Heart right ventricle (tissue), 16 donors: Measurements from ENCODE around the gene PCMTD2. TPM values are rescaled to one million over a fixed set of nuclear protein-coding genes. Genes with fewer than 3 reads are reported as not detected.

ENCODE experiments used
- ATAC-seq, 8 donors: fragments of 200-7000 bp; cut with Tn5 transposase; one replicate each; pipeline ENCODE4 v1.9.1; 2020; ENCODE audit warnings: mild to moderate bottlenecking in 8 of 8, moderate library complexity in 8 of 8, moderate number of reproducible peaks in 1 of 8
- DNase-seq, 2 donors: peaks; one replicate each; pipeline ENCODE4 v3.0.0-alpha.2; 2020
- H3K27ac ChIP-seq, 10 donors: fragments of 200-600 bp; sonication (generic) in 2 of 10; one replicate each; pipeline versions ENCODE4 v1.5.0 to v1.8.0; 2020 to 2022; ENCODE audit warnings: mild to moderate bottlenecking in 3 of 10
- H3K27me3 ChIP-seq, 7 donors: fragments of 200-600 bp; one replicate each; pipeline ENCODE4 v1.8.0; 2021 to 2022; ENCODE audit warnings: mild to moderate bottlenecking in 2 of 7
- H3K36me3 ChIP-seq, 9 donors: fragments of 200-600 bp; sonication (generic) in 1 of 9; one replicate each; pipeline versions ENCODE4 v1.5.0 to v1.8.0; 2020 to 2022; ENCODE audit warnings: mild to moderate bottlenecking in 2 of 9
- H3K4me1 ChIP-seq, 9 donors: fragments of 200-600 bp; sonication (generic) in 1 of 9; one replicate each; pipeline versions ENCODE4 v1.5.0 to v1.8.0; 2020 to 2022; ENCODE audit warnings: mild to moderate bottlenecking in 4 of 9
- H3K4me3 ChIP-seq, 10 donors: fragments of 200-600 bp; sonication (generic) in 2 of 10; one replicate each; pipeline versions ENCODE4 v1.5.0 to v1.8.0; 2020 to 2022; ENCODE audit warnings: mild to moderate bottlenecking in 7 of 10, moderate library complexity in 2 of 10
- H3K9me3 ChIP-seq, 11 donors: fragments of 200-600 bp in 10 of 11; sonication (generic) in 2 of 11; one replicate each; pipeline versions ENCODE4 v1.5.0 to v1.8.0; 2013 to 2022; ENCODE audit warnings: mild to moderate bottlenecking in 2 of 11, control low read depth in 1 of 11, moderate library complexity in 1 of 11
- WGBS, 2 donors: extraction: QIAGEN DNeasy Blood & Tissue Kit; methylation state at CpG; one replicate each; pipeline ENCODE4 v1.1.7; 2013; ENCODE audit warnings: inconsistent platforms in 1 of 2; 5-methylcytosine and 5-hydroxymethylcytosine counted together
- intact Hi-C, 10 donors: fragments of 100-400 bp; cut with DNase I; formaldehyde crosslinking; loops; one replicate each; pipeline versions ENCODE4 v1.11.1 to v1.14.2; 2022
- polyA plus RNA-seq, 2 donors: library from polyadenylated mRNA; stranded (reverse); fragments of 200-250 nt; gene quantifications; one replicate each; pipeline ENCODE4 v1.2.3, GENCODE V29; 2013
- total RNA-seq, 10 donors: library from RNA; stranded (reverse); fragmentation: NEBNext Ultra II Directional in 3 of 10; extraction: Animal tissue kit (Norgen Biotek cat#: 25700) in 3 of 10; gene quantifications; one replicate each; pipeline versions ENCODE4 v1.2.1 to v1.2.4, GENCODE V29; 2021 to 2023
- TF ChIP-seq, protein P1 (sequence below), 9 donors: fragments of 200-600 bp; sonication (generic) in 2 of 9; IDR thresholded peaks; one replicate each; pipeline versions ENCODE4 v1.5.0 to v1.8.0; 2021 to 2022; ENCODE audit warnings: antibody characterized with exemption in 9 of 9, mild to moderate bottlenecking in 5 of 9, moderate library complexity in 1 of 9
- donor health status: Arrhythmogenic right ventricular cardiomyopathy.
- donor health status: ischemic (EF 13 %, LVEDD 7.1; RV severe dilation, severe dysfunction).
- donor health status: healthy with polysubstance abuse.
- donor health status: DM: no; HTN: yes; CAD: no.
- donor health status: DM: no; HTN: no; CAD: no.
- donor health status: ischemic (EF 25% LVEDD 6.9; RV normal size, moderate dysfunction).
- donor health status: ischemic (EF 25% LVEDD 5.7; RV mildly dilated, moderate dysfunction).
- donor health status: healthy.
- donor health status: DM: yes; HTN: yes; CAD: no.
- donor health status: Ischemic cardiomyopathy.
- donor health status: ischemic (EF 35%, LVEDD 5.7; RV mildly dilated, moderate dysfunction).
- donor health status: nonischemic (EF 11% LVEDD 7.7; RV severe dilation, severe dysfunction).
- donor health status: DM: yes; HTN: yes; CAD: no.
- donor health status: PGD.
- donor health status: ischemic (EF 29% LVEDD 5.4; RV normal size, mild dysfunction).
- donor health status: nonischemic (EF 23%, LVEDD 6.1; RV moderate dilation, normal function).

Gene PCMTD2
- total and polyA plus RNA-seq, 12 donors, result 11.7 to 83.5 (median 67.9) TPM

- WGBS, 2 donors, result 42 to 55% methylated on average over 11 of the region's 11 CpGs
- no peak overlapping the region for H3K4me3 ChIP-seq
- TF ChIP-seq, protein P1, sequence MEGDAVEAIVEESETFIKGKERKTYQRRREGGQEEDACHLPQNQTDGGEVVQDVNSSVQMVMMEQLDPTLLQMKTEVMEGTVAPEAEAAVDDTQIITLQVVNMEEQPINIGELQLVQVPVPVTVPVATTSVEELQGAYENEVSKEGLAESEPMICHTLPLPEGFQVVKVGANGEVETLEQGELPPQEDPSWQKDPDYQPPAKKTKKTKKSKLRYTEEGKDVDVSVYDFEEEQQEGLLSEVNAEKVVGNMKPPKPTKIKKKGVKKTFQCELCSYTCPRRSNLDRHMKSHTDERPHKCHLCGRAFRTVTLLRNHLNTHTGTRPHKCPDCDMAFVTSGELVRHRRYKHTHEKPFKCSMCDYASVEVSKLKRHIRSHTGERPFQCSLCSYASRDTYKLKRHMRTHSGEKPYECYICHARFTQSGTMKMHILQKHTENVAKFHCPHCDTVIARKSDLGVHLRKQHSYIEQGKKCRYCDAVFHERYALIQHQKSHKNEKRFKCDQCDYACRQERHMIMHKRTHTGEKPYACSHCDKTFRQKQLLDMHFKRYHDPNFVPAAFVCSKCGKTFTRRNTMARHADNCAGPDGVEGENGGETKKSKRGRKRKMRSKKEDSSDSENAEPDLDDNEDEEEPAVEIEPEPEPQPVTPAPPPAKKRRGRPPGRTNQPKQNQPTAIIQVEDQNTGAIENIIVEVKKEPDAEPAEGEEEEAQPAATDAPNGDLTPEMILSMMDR (IDR thresholded peaks at IDR 0.05), result no peak
- H3K36me3 ChIP-seq, result no peaks in the 10 kb centered on the region
- peaks cover 0 to 18% (median 5%) of the 10 kb centered on the region in 9 donors for H3K4me1 ChIP-seq
- H3K9me3 ChIP-seq, result no peaks in the 10 kb centered on the region
- H3K27ac ChIP-seq, result no peak overlapping the region
- no peak for DNase-seq
- no peaks in the 10 kb centered on the region for H3K27me3 ChIP-seq
- ATAC-seq, result peak in 3 of 8 donors; percentile 6 to 52 (median 25)
- intact Hi-C loops, result no loop called here
These were observed 17.3 kb upstream of the PCMTD2 start for GRCh38 chr20:64238115-64238825.

DNA sequence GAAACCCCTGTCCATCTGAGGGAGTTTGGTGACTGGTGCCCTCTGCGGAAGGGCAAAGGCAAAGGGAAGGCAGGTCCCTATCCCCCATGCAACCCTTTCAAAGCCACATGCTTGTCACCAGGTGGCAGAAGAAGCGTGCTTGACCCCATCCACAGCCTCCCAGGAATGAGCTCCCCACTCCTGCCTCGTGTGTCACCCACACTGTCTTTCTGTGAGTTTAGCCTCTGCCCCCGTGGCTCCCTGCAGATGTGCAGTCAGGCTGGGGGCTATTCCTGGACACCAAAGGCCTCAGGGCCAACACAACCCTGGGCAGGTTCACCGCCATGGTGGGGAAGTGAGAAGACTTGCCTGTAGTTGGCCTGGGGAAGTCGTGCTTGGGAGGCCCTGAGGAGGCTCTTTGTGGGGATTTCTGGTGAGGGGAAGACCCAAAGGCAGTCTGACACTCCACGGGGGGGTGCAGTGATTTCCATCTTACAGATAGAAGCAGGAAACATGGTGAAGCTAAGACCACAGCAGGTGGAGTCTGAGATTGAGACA lies 16.6 kb upstream of the PCMTD2 start:
- no peak overlapping the region for H3K27ac ChIP-seq
- DNase-seq, result no peak

DNA sequence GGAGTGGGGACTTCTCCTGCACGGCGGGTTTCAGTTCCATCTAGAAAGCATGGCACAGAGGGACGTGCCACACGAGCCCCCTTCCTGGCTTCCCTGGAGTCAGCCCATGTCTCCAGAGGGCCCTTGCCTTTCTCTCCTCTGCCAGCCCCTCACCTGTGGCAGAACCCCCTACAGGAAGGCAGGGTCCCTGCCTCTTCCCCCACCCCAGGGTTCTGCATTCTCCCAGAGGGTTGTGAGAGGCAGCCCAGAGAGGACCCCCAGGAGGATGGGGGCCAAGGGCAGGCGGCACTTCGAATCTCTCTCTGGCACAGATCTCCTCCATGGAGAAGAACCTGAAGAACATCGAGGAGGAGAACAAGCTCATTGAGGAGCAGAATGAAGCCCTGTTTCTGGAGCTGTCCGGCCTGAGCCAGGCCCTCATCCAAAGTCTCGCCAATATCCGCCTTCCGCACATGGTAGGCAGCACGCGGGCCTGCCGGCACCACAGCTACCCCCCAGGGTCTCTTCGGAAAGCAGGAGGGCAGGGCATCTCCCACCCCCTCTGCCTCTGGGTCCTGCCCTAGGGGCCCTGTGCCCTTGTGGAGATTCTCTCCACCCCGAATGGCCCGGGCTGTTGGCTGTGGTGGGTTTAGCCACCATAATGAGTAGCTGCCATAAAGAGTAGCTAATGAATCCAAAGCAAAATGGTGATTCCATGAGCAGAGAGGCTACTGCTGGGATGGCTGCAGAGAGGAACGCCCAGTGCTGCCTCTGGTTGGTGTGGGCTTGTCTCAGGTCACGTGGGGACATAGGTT lies 15.9 kb upstream of the PCMTD2 start:
- peaks cover 0 to 8% (median 0%) of the 10 kb centered on the region in 9 donors for H3K4me1 ChIP-seq
- no peak overlapping the region for H3K4me3 ChIP-seq
- intact Hi-C loops, result no loop called here
- DNase-seq (no peak), ATAC-seq (peak in 1 of 8 donors; percentile 18)
- TF ChIP-seq, protein P1 (IDR thresholded peaks at IDR 0.05), result no peak
- no peak overlapping the region for H3K27ac ChIP-seq
- peaks cover 0 to 5% (median 0%) of the 10 kb centered on the region in 7 donors for H3K27me3 ChIP-seq
- 93% methylated on average over 19 of the region's 19 CpGs for WGBS, 2 donors
- no peaks in the 10 kb centered on the region for H3K9me3 ChIP-seq
- H3K36me3 ChIP-seq, result no peaks in the 10 kb centered on the region

More for the DNA sequence above, 16.6 kb upstream of the PCMTD2 start:
- intact Hi-C loops, result no loop called here
- Histone ChIP-seq H3K27me3 (no peaks in the 10 kb centered on the region), H3K9me3 (no peaks in the 10 kb centered on the region), H3K4me1 (peaks cover 0 to 14% (median 5%) of the 10 kb centered on the region in 9 donors), H3K36me3 (no peaks in the 10 kb centered on the region), H3K4me3 (no peak overlapping the region)
- ATAC-seq, result no peak
- 78 to 83% methylated on average over 7 of the region's 7 CpGs for WGBS, 2 donors
- TF ChIP-seq, protein P1 (IDR thresholded peaks at IDR 0.05), result no peak

- Histone ChIP-seq H3K36me3 (no peaks in the 10 kb centered on the region), H3K27me3 (peaks cover 0 to 7% (median 0%) of the 10 kb centered on the region in 7 donors), H3K27ac (no peak overlapping the region), H3K4me3 (no peak overlapping the region), H3K4me1 (peaks cover 0 to 8% (median 0%) of the 10 kb centered on the region in 9 donors), H3K9me3 (no peaks in the 10 kb centered on the region)
- 90 to 92% methylated on average over 26 of the region's 26 CpGs for WGBS, 2 donors
- TF ChIP-seq, protein P1 (IDR thresholded peaks at IDR 0.05), result no peak
- no peak for ATAC-seq
- DNase-seq, result no peak
- intact Hi-C loops, result no loop called here
These were observed 15.1 kb upstream of the PCMTD2 start for GRCh38 chr20:64240243-64241015.
